ENCODE data around the gene QRICH1. TPM values are rescaled to one million over a fixed set of nuclear protein-coding genes. Genes with fewer than 3 reads are reported as not detected.

The QRICH1 gene
- total RNA-seq, 2 donors from 2014 or later = 59.8 to 76.0 TPM

DNA sequence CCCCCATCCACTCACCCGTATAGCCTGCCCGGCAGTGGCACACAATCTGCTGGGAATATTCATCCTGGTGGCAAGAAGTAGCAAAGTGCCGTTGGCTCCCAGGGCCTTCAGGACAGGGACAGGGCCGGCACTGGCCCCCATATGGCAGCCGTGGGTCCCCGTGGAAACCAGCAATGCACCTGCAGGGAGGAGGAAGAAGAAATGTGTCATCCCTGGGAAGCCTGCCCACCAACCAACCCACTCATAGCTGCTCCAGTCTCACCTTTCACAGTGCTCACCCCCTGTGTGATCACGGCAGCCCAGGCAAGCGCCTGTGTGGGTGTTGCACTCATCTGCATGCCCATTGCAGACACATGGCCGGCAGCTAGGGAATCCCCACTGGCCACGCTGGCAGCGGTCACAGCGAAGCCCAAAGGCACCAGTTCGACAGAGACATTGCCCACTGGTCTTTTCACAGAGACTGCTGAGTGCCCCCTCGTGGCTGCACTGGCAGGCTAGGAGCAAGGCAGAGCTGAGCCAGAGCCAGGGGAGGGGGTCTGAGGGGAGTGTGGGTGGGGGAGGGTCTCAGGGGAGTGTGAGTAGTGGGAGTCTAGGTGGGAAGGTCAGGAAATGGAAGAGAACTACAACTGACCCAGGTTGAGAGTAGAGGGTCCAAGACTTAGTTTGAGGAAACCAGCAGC, 31.3 kb upstream of the QRICH1 start:
- Histone ChIP-seq H3K27ac (no peak overlapping the region), H3K36me3 (no peaks in the 10 kb centered on the region), H3K27me3 (no peaks in the 10 kb centered on the region), H3K9ac (ENCODE audit: low read depth in 2 of 2, low read length in 2 of 2) (no peak overlapping the region), H3K9me3 (no peaks in the 10 kb centered on the region), H3K4me3 (no peak overlapping the region), H3K4me1 (no peaks in the 10 kb centered on the region)
- intact Hi-C loops (cut with DNase I) = no loop called here
- no peak for TF ChIP-seq CTCF (IDR thresholded peaks at IDR 0.05)
- no peak for DNase-seq

DNA sequence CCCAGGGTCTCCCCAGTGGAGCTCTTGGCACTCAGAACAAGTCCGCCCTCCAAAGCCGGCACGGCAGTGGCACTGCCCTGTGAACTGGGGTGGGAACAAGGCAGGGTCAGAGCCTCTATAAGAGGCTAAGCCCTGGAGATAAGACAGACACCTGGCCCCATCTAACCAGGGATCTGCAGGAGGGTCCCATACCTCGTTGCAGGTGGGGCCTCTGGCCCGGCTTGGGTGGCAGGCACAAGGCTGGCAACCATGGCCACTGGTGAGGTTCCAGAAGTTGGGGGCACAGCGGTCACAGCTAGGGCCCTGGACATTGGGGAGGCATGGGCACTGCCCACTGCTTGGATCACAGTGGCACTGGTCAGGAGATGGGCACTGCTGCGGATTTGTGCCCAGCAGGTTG, 30.3 kb upstream of the QRICH1 start:
- H3K27me3 ChIP-seq = no peaks in the 10 kb centered on the region
- no peaks in the 10 kb centered on the region for H3K9me3 ChIP-seq
- no peak overlapping the region for H3K9ac ChIP-seq (ENCODE audit: low read depth in 2 of 2, low read length in 2 of 2)
- no peaks in the 10 kb centered on the region for H3K36me3 ChIP-seq
- peaks cover 8% of the 10 kb centered on the region for H3K4me1 ChIP-seq
- no peak overlapping the region for H3K4me3 ChIP-seq
- no peak overlapping the region for H3K27ac ChIP-seq
- DNase-seq = no peak
- TF ChIP-seq CTCF (IDR thresholded peaks at IDR 0.05) = no peak
- intact Hi-C loops (cut with DNase I) = no loop called here

- H3K36me3 ChIP-seq = no peaks in the 10 kb centered on the region
- DNase-seq = no peak
- intact Hi-C loops (cut with DNase I) = no loop called here
Observed at GRCh38 chr3:49123687-49124086, 29.8 kb upstream of the QRICH1 start.

DNA sequence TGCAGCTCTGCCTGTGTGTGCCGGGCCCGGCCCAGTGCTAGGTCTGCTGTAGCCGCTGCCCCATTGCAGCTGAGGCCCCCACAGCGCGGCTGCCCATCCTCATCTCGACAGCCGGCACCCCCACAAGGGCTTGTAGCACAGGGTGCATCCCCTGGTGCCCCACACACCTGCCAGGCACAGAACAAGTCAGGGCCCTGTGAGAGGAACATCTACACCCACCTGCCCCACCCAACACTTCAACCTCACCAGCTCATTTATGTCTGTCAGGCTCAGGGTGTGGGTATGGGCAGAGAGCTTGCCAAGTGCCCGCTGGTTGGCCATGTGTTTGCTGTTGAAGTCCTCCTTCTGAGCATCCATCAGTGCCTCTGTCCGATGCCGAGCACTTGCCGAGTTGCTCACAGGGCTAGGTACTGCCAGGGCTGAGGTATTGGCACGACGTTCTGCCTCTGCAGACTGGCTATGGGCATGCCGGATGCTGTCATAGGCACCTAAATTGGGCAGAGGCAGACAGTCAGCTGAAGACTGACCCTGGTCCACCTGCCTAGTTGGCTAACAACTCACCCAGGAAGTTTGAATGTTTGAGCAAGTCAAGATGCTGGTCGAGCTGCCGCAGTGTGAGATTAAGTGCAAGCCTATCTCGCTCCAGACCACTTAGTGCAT, 29.1 kb upstream of the QRICH1 start:
- Histone ChIP-seq H3K9ac (ENCODE audit: low read depth in 2 of 2, low read length in 2 of 2) (no peak overlapping the region), H3K4me1 (peaks cover 10% of the 10 kb centered on the region), H3K36me3 (no peaks in the 10 kb centered on the region), H3K27ac (no peak overlapping the region), H3K4me3 (no peak overlapping the region), H3K27me3 (no peaks in the 10 kb centered on the region), H3K9me3 (no peaks in the 10 kb centered on the region)
- DNase-seq = no peak
- no peak for TF ChIP-seq CTCF (IDR thresholded peaks at IDR 0.05)
- intact Hi-C loops (cut with DNase I) = no loop called here

More at GRCh38 chr3:49123687-49124086, 29.8 kb upstream of the QRICH1 start:
- H3K4me3 ChIP-seq = no peak overlapping the region
- peaks cover 10% of the 10 kb centered on the region for H3K4me1 ChIP-seq
- no peak overlapping the region for H3K27ac ChIP-seq
- H3K27me3 ChIP-seq = no peaks in the 10 kb centered on the region
- H3K9me3 ChIP-seq = no peaks in the 10 kb centered on the region
- H3K9ac ChIP-seq (ENCODE audit: low read depth in 2 of 2, low read length in 2 of 2) = no peak overlapping the region
- TF ChIP-seq CTCF (IDR thresholded peaks at IDR 0.05) = no peak

GRCh38 chr3:49122451-49122850, 28.6 kb upstream of the QRICH1 start:
- intact Hi-C loops (cut with DNase I) = no loop called here
- Histone ChIP-seq H3K4me1 (peaks cover 10% of the 10 kb centered on the region), H3K4me3 (no peak overlapping the region), H3K27ac (no peak overlapping the region), H3K27me3 (no peaks in the 10 kb centered on the region), H3K9ac (ENCODE audit: low read depth in 2 of 2, low read length in 2 of 2) (no peak overlapping the region), H3K36me3 (peaks cover 5% of the 10 kb centered on the region), H3K9me3 (no peaks in the 10 kb centered on the region)
- TF ChIP-seq CTCF (IDR thresholded peaks at IDR 0.05) = no peak
- no peak for DNase-seq
